Stimulated activated CD4-positive, alpha-beta T cell treated with anti-CD3 and anti-CD28 coated beads, TNF-alpha, amount 100 ng/mL, for 4 hours (primary cell): ENCODE results near the gene HNF1B.

Experiments
- DNase-seq, 3 experiments: peaks; one replicate each; pipeline ENCODE4 v3.0.0-alpha.2; 2020; ENCODE audit warnings: low read depth in 3 of 3

HNF1B gene

GRCh38 chr17:37671824-37672547 is 72.9 kb downstream of the HNF1B start:
- no peak for DNase-seq

- no peak for DNase-seq
Measured at GRCh38 chr17:37671028-37671823, 73.6 kb downstream of the HNF1B start.

GRCh38 chr17:37667039-37667438 is 77.8 kb downstream of the HNF1B start:
- no peak for DNase-seq

- no peak for DNase-seq
Measured at GRCh38 chr17:37664214-37664613, 80.6 kb downstream of the HNF1B start.

GRCh38 chr17:37662353-37662752 is 82.5 kb downstream of the HNF1B start:
- no peak for DNase-seq

- DNase-seq: no peak
Measured at GRCh38 chr17:37661400-37662014, 83.4 kb downstream of the HNF1B start.

- no peak for DNase-seq
Measured at GRCh38 chr17:37659925-37660324, 84.9 kb downstream of the HNF1B start.

- no peak for DNase-seq
Measured at GRCh38 chr17:37657202-37657601, 87.7 kb downstream of the HNF1B start.

GRCh38 chr17:37651849-37652248 is 93.0 kb downstream of the HNF1B start:
- no peak for DNase-seq

- no peak for DNase-seq
Measured at GRCh38 chr17:37650419-37651003, 94.3 kb downstream of the HNF1B start.

GRCh38 chr17:37648555-37648954 is 96.3 kb downstream of the HNF1B start:
- DNase-seq: no peak

GRCh38 chr17:37647856-37648255 is 97.0 kb downstream of the HNF1B start:
- DNase-seq: no peak

GRCh38 chr17:37643869-37644268 is 101.0 kb downstream of the HNF1B start:
- no peak for DNase-seq

- peak; percentile 72 to 80 (median 78) for DNase-seq
Measured at GRCh38 chr17:37643118-37643766, 101.6 kb downstream of the HNF1B start, which contains the start of gene DDX52. Gene DDX52 (minus strand): TSS chr17:37643446. CDS start chr17:37643420, 26 bp downstream.

GRCh38 chr17:37642681-37643080 is 102.2 kb downstream of the HNF1B start:
- no peak for DNase-seq

GRCh38 chr17:37640015-37640414 is 104.8 kb downstream of the HNF1B start:
- no peak for DNase-seq

GRCh38 chr17:37637956-37638355 is 106.9 kb downstream of the HNF1B start:
- DNase-seq: no peak
